GM18517 (cell line): ENCODE results near the gene PTPN4.
"Not testable (repeated sequence)": the region's sequence is repeated elsewhere in the genome, so short reads cannot be mapped to it uniquely, and the experiment has no call there.

ENCODE experiments used
- ATAC-seq: cut with Tn5 transposase; IDR thresholded peaks from one replicate; pipeline ENCODE4 v1.9.1; 2021; ENCODE audit warnings: mild to moderate bottlenecking, moderate library complexity; ENCODE audit not compliant: unreplicated experiment

The PTPN4 gene

DNA sequence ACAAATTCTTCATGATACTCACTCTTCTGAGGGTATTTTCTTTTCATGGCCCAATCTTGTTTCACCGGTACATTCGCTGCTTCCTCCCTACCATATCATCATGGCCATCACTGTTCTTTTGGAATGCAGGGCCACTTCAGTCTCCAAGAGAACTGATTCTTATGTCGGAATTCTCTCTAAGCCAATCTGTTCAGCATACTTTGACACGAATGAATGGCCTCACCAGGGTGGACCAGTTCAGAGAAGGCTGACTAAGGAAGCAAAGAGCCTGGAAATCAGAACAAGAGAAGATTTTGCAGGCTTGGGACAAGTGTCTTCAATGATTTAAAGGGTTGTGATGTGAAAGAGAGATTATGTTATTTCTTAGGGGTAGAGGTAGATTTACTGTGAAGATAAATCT lies 248.1 kb downstream of the PTPN4 start:
- ATAC-seq, result no peak

DNA sequence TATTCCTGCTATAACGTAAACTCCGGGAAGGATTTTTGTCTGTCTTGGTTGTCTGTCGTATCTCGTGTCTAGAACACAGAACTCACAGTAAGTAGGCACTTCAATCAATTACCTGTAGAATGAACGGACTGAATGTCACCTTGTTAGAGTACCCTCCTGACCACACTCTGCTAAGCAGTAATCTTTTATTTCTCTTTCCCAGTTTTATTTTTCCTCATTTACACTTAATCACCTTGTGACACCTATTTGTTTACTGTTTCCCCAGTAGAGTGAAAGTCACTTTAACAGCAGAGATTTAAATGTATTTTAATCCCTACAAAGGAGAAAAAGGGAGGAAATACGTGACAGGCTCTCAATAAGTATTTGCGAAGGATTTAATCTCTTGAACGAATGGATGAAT lies 252.6 kb downstream of the PTPN4 start:
- no peak for ATAC-seq

DNA sequence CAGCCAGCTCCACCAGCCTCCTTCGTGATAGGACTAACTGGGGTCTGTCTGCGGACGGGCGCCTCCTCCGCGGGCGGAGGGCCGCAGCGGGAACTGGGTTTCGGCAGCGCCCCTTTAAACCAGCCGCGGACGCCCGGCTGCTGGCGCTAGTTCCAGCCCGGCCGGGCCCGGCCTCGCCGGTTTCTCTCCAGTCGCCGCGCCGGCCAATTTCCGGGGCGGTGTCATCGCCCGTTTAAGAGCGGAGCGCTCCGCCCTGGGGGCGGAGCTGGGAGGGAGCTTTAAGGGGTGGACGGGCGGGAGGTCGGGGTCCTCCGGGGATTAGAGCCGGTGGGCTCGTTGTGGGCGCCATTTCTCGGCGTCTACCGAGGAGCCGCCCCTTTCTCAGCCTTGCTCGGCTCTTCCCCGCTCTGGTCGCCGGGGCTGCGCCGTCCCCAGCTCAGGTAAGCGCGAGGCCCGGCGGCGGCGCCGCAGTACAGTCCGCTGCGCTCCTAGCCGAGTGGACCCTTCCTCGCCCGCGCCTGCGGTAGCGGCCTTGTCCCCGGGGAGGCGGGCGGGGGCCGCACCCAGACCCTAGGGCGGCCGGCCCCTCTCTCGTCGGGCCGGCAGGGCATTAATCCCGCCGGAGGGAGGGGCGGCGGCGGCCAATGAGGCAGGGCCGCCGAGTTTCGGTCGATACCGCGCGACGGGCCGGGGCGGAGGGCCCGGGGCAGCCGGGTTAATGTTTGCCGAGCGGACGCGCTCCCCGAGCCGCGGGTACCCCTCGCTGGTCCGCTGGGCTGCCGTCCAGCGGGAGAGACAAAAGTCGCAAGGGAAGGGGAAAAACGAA lies 253.3 kb downstream of the PTPN4 start, which contains the start of gene EPB41L5:
TSS of gene EPB41L5 (plus strand) at position 307 of the 826 bp plus-strand sequence. CDS start 6,008 bp downstream, outside the sequence.
- ATAC-seq, result peak; percentile 86

DNA sequence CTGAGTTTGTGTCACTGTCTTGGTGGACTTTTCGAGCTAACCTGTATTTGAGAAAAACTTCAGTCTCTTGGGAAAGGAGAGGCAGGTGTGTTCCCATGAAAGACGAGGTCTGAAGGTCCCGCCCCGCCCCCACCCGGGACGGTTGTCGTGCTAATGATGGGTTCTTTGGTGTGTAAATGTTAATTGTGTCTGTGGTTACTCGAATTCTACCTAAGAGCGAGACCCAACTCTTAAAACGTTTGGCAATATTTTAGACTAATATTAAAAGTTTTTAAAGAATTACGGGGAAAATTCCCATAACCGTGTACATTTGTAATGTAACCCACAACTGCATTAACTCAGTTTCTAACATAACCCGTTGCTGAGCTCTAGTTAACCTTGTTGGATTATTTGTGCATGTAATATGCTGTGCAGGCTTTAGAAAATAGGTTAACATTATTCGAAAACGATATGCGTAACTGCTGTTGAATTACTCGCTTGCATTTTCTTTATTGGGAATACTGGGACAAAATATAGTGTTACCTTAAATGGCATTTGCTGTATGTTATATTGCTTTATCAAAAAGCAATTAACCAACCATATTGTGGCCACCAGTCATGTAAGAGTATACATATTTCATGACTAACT lies 254.0 kb downstream of the PTPN4 start:
- ATAC-seq, result no peak

DNA sequence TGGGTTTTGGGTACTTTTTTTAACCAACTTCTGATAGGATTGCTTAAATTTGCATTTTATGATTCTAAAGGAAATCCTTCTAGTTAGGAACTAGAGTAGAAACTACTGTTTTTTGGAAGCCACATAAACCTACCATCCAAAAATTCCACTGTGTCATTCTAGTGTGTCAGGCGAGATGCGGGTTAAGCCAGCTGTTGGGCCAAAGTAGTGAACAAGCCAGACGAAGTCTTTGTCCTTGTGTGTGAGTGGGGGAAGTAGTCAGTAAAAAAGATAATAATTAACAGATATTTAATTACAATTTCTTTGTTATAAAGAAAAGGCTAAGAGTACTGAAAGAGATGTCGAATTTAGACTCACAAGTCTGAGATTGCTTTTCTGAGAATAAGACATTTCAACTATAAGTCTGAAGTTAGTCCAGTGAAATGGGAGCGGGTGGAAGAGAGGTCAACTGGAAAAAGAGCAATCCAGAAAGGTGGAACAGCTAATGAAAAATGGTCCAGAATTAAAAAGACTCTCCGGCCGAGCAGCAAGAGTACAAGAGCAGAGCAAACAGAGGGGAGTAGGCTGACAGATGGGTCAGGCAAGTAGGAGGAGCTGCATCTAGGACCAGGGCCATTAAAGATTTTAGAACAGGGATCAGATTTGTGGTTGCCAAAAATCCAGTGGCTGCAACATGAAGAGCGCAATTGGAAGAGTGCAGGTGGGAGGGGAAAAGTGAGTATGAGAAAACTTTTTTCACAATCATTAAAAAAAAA lies 254.7 kb downstream of the PTPN4 start:
- no peak for ATAC-seq

DNA sequence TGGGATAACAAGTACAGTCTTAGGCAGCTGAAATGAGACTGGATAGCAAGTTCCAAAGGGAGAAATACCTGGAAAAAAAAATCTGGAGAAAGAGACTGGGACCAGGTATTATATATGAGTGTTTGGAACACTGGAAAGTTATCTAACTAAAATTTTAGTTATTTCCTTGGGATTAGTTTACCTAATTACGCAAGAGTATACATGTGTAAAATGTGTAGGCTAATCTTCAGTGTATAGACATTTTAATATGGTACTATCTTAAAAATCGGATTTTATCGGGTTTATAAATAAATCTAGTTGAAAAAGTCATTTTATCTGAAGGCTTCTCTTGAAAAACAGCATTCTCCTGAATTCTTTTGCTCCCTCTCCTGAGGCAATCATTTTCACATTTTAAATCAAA lies 257.1 kb downstream of the PTPN4 start:
- ATAC-seq, result no peak

DNA sequence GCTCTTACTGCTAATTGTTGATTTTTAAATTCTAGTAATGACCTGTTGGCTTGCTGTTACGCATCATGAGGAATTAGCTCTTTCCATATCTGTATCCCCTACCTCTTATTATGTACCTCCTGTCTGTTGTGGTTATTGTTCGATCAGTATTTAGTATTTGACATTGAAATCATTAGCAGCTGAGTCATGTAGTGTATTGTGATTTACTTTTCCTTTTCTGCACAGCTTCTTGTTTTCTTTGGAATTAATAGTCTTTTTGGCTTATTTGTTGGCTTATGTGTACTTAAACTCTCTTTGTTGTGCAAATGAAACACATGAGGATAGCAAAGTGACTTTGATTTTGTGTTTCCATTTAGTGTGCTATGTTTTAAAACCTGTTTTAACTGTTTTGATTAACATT lies 257.5 kb downstream of the PTPN4 start:
- no peak for ATAC-seq

DNA sequence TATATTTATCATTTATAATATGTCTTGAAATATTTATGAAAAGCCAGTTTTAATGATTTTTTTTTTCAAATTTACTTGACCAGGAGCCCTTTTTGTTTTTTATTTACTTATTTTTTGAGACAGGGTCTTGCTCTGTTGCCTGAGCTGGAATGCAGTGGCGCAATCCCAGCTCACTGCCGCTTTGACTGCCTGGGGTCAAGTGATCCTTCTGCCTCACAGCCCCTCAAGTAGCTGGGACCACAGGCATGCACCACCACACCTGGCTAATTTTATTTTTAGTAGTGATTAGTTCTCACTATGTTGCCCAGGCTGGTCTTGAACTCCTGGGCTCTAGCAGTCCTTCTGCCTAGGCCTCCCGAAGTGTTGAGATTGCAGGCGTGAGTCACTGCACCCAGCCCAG lies 258.8 kb downstream of the PTPN4 start:
- no peak for ATAC-seq

DNA sequence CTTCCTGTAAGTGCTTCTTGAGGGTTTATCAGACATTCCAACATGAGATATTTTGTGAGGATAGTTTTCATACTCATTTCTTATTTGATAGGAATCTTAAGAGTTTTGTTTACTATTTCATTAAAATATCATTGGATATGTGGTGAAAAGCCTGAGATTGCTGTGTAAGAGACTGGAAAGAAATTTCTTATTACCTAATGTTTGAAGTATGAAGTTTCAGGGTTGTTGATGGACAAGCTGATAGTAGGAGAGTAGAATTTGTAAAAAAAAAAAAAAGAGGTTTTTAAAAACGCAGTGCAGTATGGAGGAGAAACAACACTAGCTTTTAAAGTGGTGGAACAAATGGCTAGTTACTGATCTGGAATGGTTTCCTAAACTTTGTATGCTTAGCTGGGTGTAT lies 260.8 kb downstream of the PTPN4 start:
- no peak for ATAC-seq

DNA sequence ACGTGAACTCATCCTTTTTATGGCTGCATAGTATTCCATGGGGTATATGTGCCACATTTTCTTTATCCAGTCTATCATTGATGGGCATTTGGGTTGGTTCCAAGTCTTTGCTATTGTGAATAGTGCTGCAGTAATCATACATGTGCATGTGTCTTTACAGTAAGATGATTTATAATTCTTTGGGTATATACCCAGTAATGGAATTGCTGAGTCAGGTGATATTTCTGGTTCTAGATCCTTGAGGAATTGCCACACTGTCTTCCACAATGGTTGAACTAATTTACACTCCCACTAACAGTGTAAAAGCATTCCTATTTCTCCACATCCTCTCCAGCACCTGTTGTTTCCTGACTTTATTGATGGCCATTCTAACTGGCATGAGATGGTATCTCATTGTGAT lies 262.8 kb downstream of the PTPN4 start:
- ATAC-seq, result not testable (repeated sequence)

DNA sequence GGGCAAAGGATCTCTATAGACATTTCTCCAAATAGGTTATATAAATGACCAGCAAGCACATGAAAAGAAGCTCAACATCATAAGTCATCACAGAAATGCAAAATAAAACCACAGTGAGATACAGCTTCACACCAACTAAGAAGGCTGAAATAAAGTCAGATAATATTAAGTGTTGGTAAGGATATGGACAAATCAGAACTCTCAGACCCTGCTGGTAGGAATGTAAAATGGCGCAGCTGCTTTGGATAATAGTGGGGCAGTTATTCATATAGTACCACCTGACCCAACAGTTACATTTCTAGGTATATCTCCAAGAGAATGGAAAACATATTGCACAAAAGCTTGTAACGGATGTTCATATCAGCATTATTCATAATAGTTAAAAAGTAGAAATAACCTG lies 267.2 kb downstream of the PTPN4 start:
- no peak for ATAC-seq

DNA sequence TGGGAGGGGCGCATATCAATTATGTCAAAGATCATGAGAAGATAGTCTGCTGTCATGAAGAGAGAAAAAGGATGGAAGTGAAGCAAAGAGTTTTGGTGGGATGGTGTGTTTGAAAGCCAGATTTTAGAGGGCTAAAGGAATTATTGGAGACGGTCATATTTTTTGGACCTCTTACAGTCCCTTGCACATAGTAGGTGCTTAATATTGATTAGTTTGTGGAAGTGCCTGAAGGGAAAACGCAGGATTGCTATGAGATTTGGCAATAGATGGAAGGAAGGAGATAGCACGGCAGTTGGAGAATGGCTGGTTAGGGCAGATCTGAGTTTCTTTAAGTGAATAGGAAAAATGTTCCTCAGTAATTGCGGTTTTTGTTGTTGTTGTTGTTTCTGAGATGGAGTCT lies 269.1 kb downstream of the PTPN4 start:
- ATAC-seq, result no peak

DNA sequence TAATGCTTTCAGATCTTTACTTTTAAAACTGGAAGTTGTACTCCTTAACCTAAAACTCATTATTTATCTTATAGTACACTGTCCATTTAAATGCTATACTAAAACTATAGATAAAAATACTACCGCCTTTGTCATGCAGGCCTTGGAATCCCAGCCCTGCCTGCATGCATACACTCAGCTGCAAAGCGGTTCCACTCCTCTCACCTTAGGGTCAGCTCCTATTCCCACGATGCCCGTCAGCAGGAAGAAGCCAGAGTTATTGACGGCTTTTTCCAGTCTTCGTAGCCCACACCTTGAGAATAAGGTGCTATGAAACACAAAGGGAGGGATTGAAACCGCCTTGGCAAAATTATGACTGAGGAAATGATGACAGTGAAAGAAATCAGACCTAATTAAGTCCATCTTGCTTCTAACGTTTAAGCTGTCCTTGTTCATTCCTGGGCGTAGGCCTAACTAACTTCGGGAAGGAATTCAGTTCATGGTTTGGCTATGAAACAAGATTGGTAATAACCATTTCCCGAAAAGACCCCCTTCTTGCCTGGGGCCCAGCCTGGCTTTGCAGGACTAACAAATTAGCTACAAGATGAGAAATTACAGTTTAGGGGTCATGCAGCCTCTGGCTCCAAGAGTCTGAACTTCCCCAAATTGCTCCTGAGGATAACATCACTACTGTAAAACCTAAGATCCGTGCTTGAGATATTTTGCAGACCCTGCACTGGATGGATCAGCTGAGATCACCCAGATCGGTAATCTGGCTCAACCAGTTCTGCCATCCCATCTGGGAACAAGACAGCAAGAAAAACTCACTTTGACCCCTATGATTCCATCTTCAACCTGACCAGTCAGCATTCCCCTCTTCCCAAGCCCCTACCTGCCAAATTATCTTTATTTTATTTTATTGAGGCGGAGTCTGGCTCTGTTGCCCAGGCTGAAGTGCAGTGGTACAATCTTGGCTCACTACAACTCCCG lies 270.2 kb downstream of the PTPN4 start:
- ATAC-seq, result no peak

DNA sequence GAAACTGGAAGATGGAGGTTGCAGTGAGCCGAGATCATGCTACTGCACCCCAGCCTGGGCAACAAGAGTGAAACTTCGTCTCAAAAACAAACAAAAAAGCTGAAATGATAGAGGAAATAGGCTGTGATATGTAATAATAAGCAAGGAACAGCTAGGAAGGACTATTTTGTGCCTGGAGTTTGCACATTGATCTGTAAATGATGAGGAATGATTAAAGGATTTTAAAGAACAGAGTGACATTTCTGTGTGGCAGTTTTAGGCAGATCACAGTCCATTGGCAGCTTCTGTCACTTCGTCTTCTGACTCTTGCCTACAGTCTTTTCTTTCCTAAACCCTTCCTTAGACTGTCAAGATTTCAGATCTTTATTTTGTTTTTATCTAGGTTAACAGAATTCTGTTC lies 272.6 kb downstream of the PTPN4 start:
- no peak for ATAC-seq
